HEK293 (cell line): ENCODE measurements around the gene MRGPRD.

Source experiments
- CTCF ChIA-PET: fragments of 350-600 bp; formaldehyde crosslinking; extraction: SDS; loops from one replicate; lab custom pipeline; 2021; ENCODE audit warnings: antibody characterized with exemption; lab: Yijun Ruan, JAX
- POLR2A ChIA-PET: fragments of 300-600 bp; formaldehyde crosslinking; extraction: SDS; loops from one replicate; lab custom pipeline; 2020; ENCODE audit warnings: antibody characterized with exemption, inconsistent platforms; lab: Yijun Ruan, JAX
- H3K27ac ChIP-seq: fragments of 200-500 bp; sonication (Bioruptor generic); 2 replicates; pipeline ENCODE4 v1.5.1; 2014; ENCODE audit warnings: low read depth, low read length, control low read depth, inconsistent platforms; ENCODE audit errors: extremely low read depth
- H3K36me3 ChIP-seq, 2 experiments: fragments of 200-500 bp in 1 of 2; sonication (Bioruptor generic) in 1 of 2; 1 replicate in 1 of 2; 2 replicates in 1 of 2; pipeline ENCODE4 v1.5.1; 2014 to 2017; ENCODE audit warnings: inconsistent platforms in 2 of 2, low read length in 2 of 2; ENCODE audit not compliant: control insufficient read depth in 2 of 2, insufficient read depth in 1 of 2
- H3K4me1 ChIP-seq: fragments of 200-500 bp; sonication (Bioruptor generic); 2 replicates; pipeline ENCODE4 v1.5.1; 2014; ENCODE audit warnings: mild to moderate bottlenecking, low read length, inconsistent platforms; ENCODE audit not compliant: control insufficient read depth, insufficient read depth
- H3K4me3 ChIP-seq: 2 replicates; pipeline ENCODE4 v1.5.1; 2011; ENCODE audit warnings: low read depth, mild to moderate bottlenecking, control low read depth, low read length, moderate library complexity
- H3K9me3 ChIP-seq: fragments of 200-500 bp; sonication (Bioruptor generic); 2 replicates; pipeline ENCODE4 v1.5.1; 2014; ENCODE audit warnings: low read depth, low read length, inconsistent platforms; ENCODE audit not compliant: control insufficient read depth, insufficient read depth
- AEBP2 ChIP-seq: fragments of 450-650 bp; formaldehyde crosslinking; IDR thresholded peaks from 2 replicates; pipeline ENCODE4 v1.5.1; 2016; ENCODE audit warnings: missing biosample characterization, missing genetic modification characterization, borderline replicate concordance
- OVOL3 ChIP-seq: fragments of 450-650 bp; formaldehyde crosslinking; IDR thresholded peaks from 2 replicates; pipeline ENCODE4 v1.5.1; 2016; ENCODE audit warnings: missing biosample characterization, missing genetic modification characterization
- PRDM4 ChIP-seq: fragments of 450-650 bp; formaldehyde crosslinking; IDR thresholded peaks from 2 replicates; pipeline ENCODE4 v1.5.1; 2017; ENCODE audit warnings: missing biosample characterization, missing genetic modification characterization
- RBAK ChIP-seq: fragments of 450-650 bp; formaldehyde crosslinking; IDR thresholded peaks from 2 replicates; pipeline ENCODE4 v1.5.1; 2016; ENCODE audit warnings: missing biosample characterization, missing genetic modification characterization
- TCF7L2 ChIP-seq: IDR thresholded peaks from 2 replicates; pipeline ENCODE4 v1.6.1; 2011; ENCODE audit warnings: low read depth, mild to moderate bottlenecking, inconsistent platforms, low read length, moderate library complexity, borderline replicate concordance
- TSHZ1 ChIP-seq: fragments of 450-650 bp; formaldehyde crosslinking; IDR thresholded peaks from 2 replicates; pipeline ENCODE4 v1.5.1; 2016; ENCODE audit warnings: missing biosample characterization, missing genetic modification characterization, borderline replicate concordance
- ZBTB10 ChIP-seq: fragments of 450-650 bp; formaldehyde crosslinking; IDR thresholded peaks from 2 replicates; pipeline ENCODE4 v1.5.1; 2016; ENCODE audit warnings: missing biosample characterization, missing genetic modification characterization
- ZBTB20 ChIP-seq: fragments of 450-650 bp; formaldehyde crosslinking; IDR thresholded peaks from 2 replicates; pipeline ENCODE4 v1.5.1; 2016; ENCODE audit warnings: missing biosample characterization, missing genetic modification characterization
- ZBTB44 ChIP-seq: fragments of 450-650 bp; IDR thresholded peaks from 2 replicates; pipeline ENCODE4 v1.5.1; 2018; ENCODE audit warnings: missing biosample characterization, mild to moderate bottlenecking, missing genetic modification characterization
- ZFP3 ChIP-seq: fragments of 450-650 bp; formaldehyde crosslinking; IDR thresholded peaks from 2 replicates; pipeline ENCODE4 v1.5.1; 2016; ENCODE audit warnings: low read depth, missing biosample characterization, missing genetic modification characterization
- ZNF132 ChIP-seq: fragments of 450-650 bp; formaldehyde crosslinking; IDR thresholded peaks from 2 replicates; pipeline ENCODE4 v1.5.1; 2017; ENCODE audit warnings: missing biosample characterization, missing genetic modification characterization, borderline replicate concordance
- ZNF184 ChIP-seq: fragments of 450-650 bp; IDR thresholded peaks from 2 replicates; pipeline ENCODE4 v1.5.1; 2018; ENCODE audit warnings: missing biosample characterization, mild to moderate bottlenecking, missing genetic modification characterization
- ZNF473 ChIP-seq: fragments of 450-650 bp; formaldehyde crosslinking; IDR thresholded peaks from 2 replicates; pipeline ENCODE4 v1.5.1; 2017; ENCODE audit warnings: missing biosample characterization, missing genetic modification characterization
- ZNF549 ChIP-seq: fragments of 450-650 bp; IDR thresholded peaks from 2 replicates; pipeline ENCODE4 v1.5.1; 2018; ENCODE audit warnings: missing biosample characterization, missing genetic modification characterization, mild to moderate bottlenecking, inconsistent platforms, moderate library complexity
- ZNF654 ChIP-seq: fragments of 450-650 bp; formaldehyde crosslinking; IDR thresholded peaks from 2 replicates; pipeline ENCODE4 v1.5.1; 2016; ENCODE audit warnings: low read depth, missing biosample characterization, missing genetic modification characterization
- ZNF692 ChIP-seq: fragments of 450-650 bp; formaldehyde crosslinking; IDR thresholded peaks from 2 replicates; pipeline ENCODE4 v1.5.1; 2016; ENCODE audit warnings: missing biosample characterization, missing genetic modification characterization
- ZNF707 ChIP-seq: fragments of 450-650 bp; formaldehyde crosslinking; IDR thresholded peaks from 2 replicates; pipeline ENCODE4 v1.5.1; 2016; ENCODE audit warnings: missing biosample characterization, missing genetic modification characterization
- ZSCAN5A ChIP-seq: fragments of 450-650 bp; formaldehyde crosslinking; IDR thresholded peaks from 2 replicates; pipeline ENCODE4 v1.5.1; 2016; ENCODE audit warnings: missing biosample characterization, missing genetic modification characterization

The MRGPRD gene

GRCh38 chr11:68996376-68997123 is 15.8 kb upstream of the MRGPRD start (continued):
- TF ChIP-seq PRDM4 (no peak), ZSCAN5A (tag by site-specific recombination) (no peak), ZNF549 (tag by site-specific recombination) (no peak), TCF7L2 (no peak), ZNF654 (tag by site-specific recombination) (no peak), RBAK (tag by site-specific recombination) (no peak), ZNF132 (tag by site-specific recombination) (no peak), ZNF473 (no peak), ZNF692 (tag by site-specific recombination) (no peak), ZFP3 (tag by site-specific recombination) (no peak), OVOL3 (tag by site-specific recombination) (no peak)

GRCh38 chr11:68994894-68995285 is 14.1 kb upstream of the MRGPRD start:
- Histone ChIP-seq H3K9me3 (no peaks in the 10 kb centered on the region), H3K4me3 (no peak overlapping the region), H3K4me1 (0 out of 2 replicates have a peak, but pooled peaks cover 2% of the 10 kb centered on the region), H3K27ac (no peak overlapping the region), H3K36me3 (no peaks in the 10 kb centered on the region)
- ChIA-PET CTCF (interaction anchor here (0.8 kb wide), 1 partner anchor 94 kb away, joined by 3 read pairs; no protein-coding TSS in a partner anchor), POLR2A (no interaction called here)
- TF ChIP-seq ZNF707: no peak
- no peak for TF ChIP-seq ZNF184 (tag by site-specific recombination)
- no peak for TF ChIP-seq AEBP2
- no peak for TF ChIP-seq ZBTB44
- TF ChIP-seq ZBTB10: no peak
- TF ChIP-seq ZBTB20 (tag by site-specific recombination): no peak
- no peak for TF ChIP-seq TSHZ1 (tag by site-specific recombination)
